ENCODE results near the gene MMADHC. TPM values are rescaled to one million over a fixed set of nuclear protein-coding genes. Genes with fewer than 3 reads are reported as not detected.
A peak's percentile ranks its signal among the peaks of the same experiment; 100 is the strongest.

MMADHC gene
- total and polyA plus RNA-seq, 2 experiments from 2014 or later: 138 to 158 TPM

- Histone ChIP-seq H3K4me3 (no peak overlapping the region), H3K36me3 (replicated peaks; ENCODE audit: insufficient read depth, low read depth) (no peaks in the 10 kb centered on the region), H3K9me2 (replicated peaks; ENCODE audit: insufficient read depth) (no peaks in the 10 kb centered on the region), H3K4me1 (ENCODE audit: insufficient read depth) (no peaks in the 10 kb centered on the region), H4K20me1 (ENCODE audit: insufficient read depth, poor library complexity, severe bottlenecking) (no peaks in the 10 kb centered on the region), H3K4me2 (no peak overlapping the region), H3K9me3 (ENCODE audit: low read depth) (no peaks in the 10 kb centered on the region), H3K27ac (no peak overlapping the region), H3K79me2 (no peaks in the 10 kb centered on the region), H3K27me3 (no peaks in the 10 kb centered on the region), H2AFZ (no peak overlapping the region)
- TF ChIP-seq CTCF (IDR thresholded peaks at IDR 0.05; ENCODE audit: poor library complexity) (no peak), EZH2 (IDR thresholded peaks at IDR 0.05; ENCODE audit: borderline replicate concordance) (no peak), EZH2phosphoT487 (IDR thresholded peaks at IDR 0.05; ENCODE audit: low read depth, severe bottlenecking, unreplicated experiment) (no peak)
- WGBS (ENCODE audit: low lambda C conversion rate, missing lambda C conversion rate): 81% methylated on average over 7 of the region's 7 CpGs
- DNase-seq (ENCODE audit: low spot score): no peak
Measured at GRCh38 chr2:149534674-149535073, 52.9 kb downstream of the MMADHC start.

GRCh38 chr2:149528983-149529382, 58.6 kb downstream of the MMADHC start:
- H3K9me2 ChIP-seq (replicated peaks; ENCODE audit: insufficient read depth): no peaks in the 10 kb centered on the region
- 71% methylated on average over 3 of the region's 3 CpGs for WGBS (ENCODE audit: low lambda C conversion rate, missing lambda C conversion rate)
- no peaks in the 10 kb centered on the region for H4K20me1 ChIP-seq (ENCODE audit: insufficient read depth, poor library complexity, severe bottlenecking)
- no peak overlapping the region for H2AFZ ChIP-seq
- DNase-seq (ENCODE audit: low spot score): no peak
- H3K4me2 ChIP-seq: no peak overlapping the region
- H3K36me3 ChIP-seq (replicated peaks; ENCODE audit: insufficient read depth, low read depth): no peaks in the 10 kb centered on the region
- no peak overlapping the region for H3K27ac ChIP-seq
- no peaks in the 10 kb centered on the region for H3K9me3 ChIP-seq (ENCODE audit: low read depth)
- H3K4me1 ChIP-seq (ENCODE audit: insufficient read depth): peaks cover 11% of the 10 kb centered on the region
- no peaks in the 10 kb centered on the region for H3K27me3 ChIP-seq
- no peak overlapping the region for H3K4me3 ChIP-seq
- H3K79me2 ChIP-seq: no peaks in the 10 kb centered on the region
- TF ChIP-seq EZH2phosphoT487 (IDR thresholded peaks at IDR 0.05; ENCODE audit: low read depth, severe bottlenecking, unreplicated experiment) (no peak), CTCF (IDR thresholded peaks at IDR 0.05; ENCODE audit: poor library complexity) (no peak)

GRCh38 chr2:149527998-149528755, 59.4 kb downstream of the MMADHC start:
- H4K20me1 ChIP-seq (ENCODE audit: insufficient read depth, poor library complexity, severe bottlenecking): no peaks in the 10 kb centered on the region
- H3K9me3 ChIP-seq (ENCODE audit: low read depth): no peaks in the 10 kb centered on the region
- H3K4me1 ChIP-seq (ENCODE audit: insufficient read depth): peaks cover 11% of the 10 kb centered on the region
- H3K36me3 ChIP-seq (replicated peaks; ENCODE audit: insufficient read depth, low read depth): no peaks in the 10 kb centered on the region
- H3K27me3 ChIP-seq: no peaks in the 10 kb centered on the region
- DNase-seq (ENCODE audit: low spot score): no peak
- WGBS (ENCODE audit: low lambda C conversion rate, missing lambda C conversion rate): 79% methylated on average over 7 of the region's 7 CpGs
- no peak overlapping the region for H3K4me2 ChIP-seq
- H3K27ac ChIP-seq: peak overlapping the region; percentile 34
- H3K79me2 ChIP-seq: no peaks in the 10 kb centered on the region
- TF ChIP-seq CTCF (IDR thresholded peaks at IDR 0.05; ENCODE audit: poor library complexity) (no peak), EZH2 (IDR thresholded peaks at IDR 0.05; ENCODE audit: borderline replicate concordance) (no peak), EZH2phosphoT487 (IDR thresholded peaks at IDR 0.05; ENCODE audit: low read depth, severe bottlenecking, unreplicated experiment) (no peak)
- no peak overlapping the region for H3K4me3 ChIP-seq
- H2AFZ ChIP-seq: no peak overlapping the region
- no peaks in the 10 kb centered on the region for H3K9me2 ChIP-seq (replicated peaks; ENCODE audit: insufficient read depth)

All from hepatocyte (in vitro differentiated cells).